ENCODE results near the gene NAALADL2. TPM values are rescaled to one million over a fixed set of nuclear protein-coding genes. Genes with fewer than 3 reads are reported as not detected.

Gene NAALADL2
- total and polyA plus RNA-seq, 2 of the 4 experiments (the other 2 are of a cell fraction) = 3.8 to 19.2 TPM

GRCh38 chr3:175121225-175121624 lies 262.1 kb downstream of the NAALADL2 start:
- H4K91ac ChIP-seq (ENCODE audit: insufficient read depth, low read depth, low read length) = no peak overlapping the region
- no peak overlapping the region for H3K27ac ChIP-seq (ENCODE audit: insufficient read depth, low read length)
- H2BK120ac ChIP-seq (ENCODE audit: low read depth, low read length) = no peak overlapping the region
- in situ Hi-C loops (cut with MboI; ENCODE audit: low sequenced_read_pairs) (no loop called here), intact Hi-C loops (cut with micrococcal nuclease) (no loop called here), dilution Hi-C loops (cut with HindIII; ENCODE audit: low sequenced_read_pairs, unreplicated experiment) (no loop called here)
- H3K56ac ChIP-seq (ENCODE audit: extremely low read depth, insufficient read depth, low read length) = no peak overlapping the region
- no peak overlapping the region for H3K14ac ChIP-seq (replicated peaks; ENCODE audit: low read depth, low read length)
- H3K9me3 ChIP-seq (ENCODE audit: control insufficient read depth, insufficient read depth, low read length) = peaks cover 2% of the 10 kb centered on the region; the same call in 1 of the 2 replicates
- H3K4me2 ChIP-seq (ENCODE audit: low read depth, low read length) = no peak overlapping the region
- H2AFZ ChIP-seq (replicated peaks; ENCODE audit: low read length, poor library complexity) = no peak overlapping the region
- no TSS peak for BruUV-seq (replicated peaks)
- ChIA-PET POLR2A (ENCODE audit: unreplicated experiment) (no interaction called here), CTCF (interaction anchor here (0.5 to 1.0 kb wide), 2 partner anchors 12 to 100 kb away, joined by 3 to 6 read pairs; no protein-coding TSS in a partner anchor)
- no peaks in the 10 kb centered on the region for H3K9me1 ChIP-seq (ENCODE audit: insufficient read depth, low read length)
- H2BK20ac ChIP-seq (ENCODE audit: low read depth, low read length) = no peak overlapping the region
- H3K18ac ChIP-seq (ENCODE audit: low read depth, low read length) = no peak overlapping the region
- no peak overlapping the region for H2AK9ac ChIP-seq (replicated peaks; ENCODE audit: low read depth, low read length, poor library complexity)
- H4K20me1 ChIP-seq (ENCODE audit: insufficient read depth, low read length) = no peaks in the 10 kb centered on the region
- no peaks in the 10 kb centered on the region for H3K79me1 ChIP-seq (ENCODE audit: low read depth in 1 of 2, low read length in 2 of 2)
- no peak overlapping the region for H2BK5ac ChIP-seq (ENCODE audit: low read depth, low read length, poor library complexity, severe bottlenecking)
- no peak overlapping the region for H4K8ac ChIP-seq (ENCODE audit: low read depth in 2 of 2, low read length in 2 of 2)
- WGBS, 2 experiments (ENCODE audit: extremely low coverage in 2 of 2, insufficient read length in 1 of 2) = no CpG with 5 or more reads among the region's 2 CpGs
- H2BK15ac ChIP-seq (ENCODE audit: low read depth, low read length) = no peak overlapping the region
- H3K23ac ChIP-seq (ENCODE audit: low read depth, low read length) = no peak overlapping the region
- ATAC-seq (ENCODE audit: low read depth) (no peak), DNase-seq (no peak)
- H3K36me3 ChIP-seq (ENCODE audit: control insufficient read depth, insufficient read depth, low read length) = no peaks in the 10 kb centered on the region
- no peak overlapping the region for H3K9ac ChIP-seq (ENCODE audit: low read depth, low read length)
- H2AK5ac ChIP-seq (ENCODE audit: low read depth, low read length) = no peak overlapping the region
- no peak overlapping the region for H3K4me3 ChIP-seq (ENCODE audit: insufficient read depth, low read depth, low read length)
- TF ChIP-seq CTCF (conservative IDR thresholded peaks at IDR 0.05; ENCODE audit: low read depth, low read length) (0 out of 2 replicates have a peak, but pooled peaks have one; percentile 7), NFE2L2 (IDR thresholded peaks at IDR 0.05; ENCODE audit: low read depth, low read length) (no peak)
- 0 out of 2 replicates have a peak overlapping the region, but pooled peaks have one; percentile 7 for H3K4ac ChIP-seq (ENCODE audit: low read depth, low read length)
- no peaks in the 10 kb centered on the region for H3K4me1 ChIP-seq (ENCODE audit: control insufficient read depth, insufficient read depth, low read length)
- H3K27me3 ChIP-seq (ENCODE audit: control insufficient read depth, insufficient read depth, low read length) = no peaks in the 10 kb centered on the region
- H4K5ac ChIP-seq (ENCODE audit: low read depth, low read length) = no peak overlapping the region

Data from IMR-90 (cell line).